Gastrocnemius medialis (tissue), 4 donors: ENCODE measurements around the gene FAN1.

ENCODE experiments used
- POLR2A ChIP-seq, 2 donors: fragments of 450-650 bp; IDR thresholded peaks; one replicate each; pipeline ENCODE4 v1.6.1; 2017; ENCODE audit warnings: antibody characterized with exemption in 2 of 2, mild to moderate bottlenecking in 2 of 2, moderate library complexity in 2 of 2
- TF ChIP-seq, protein P1 (sequence below), 5 experiments: fragments of 450-650 bp in 3 of 5; fragments of 200-600 bp in 2 of 5; sonication (generic) in 2 of 5; IDR thresholded peaks in 4 of 5; conservative IDR thresholded peaks in 1 of 5; 1 replicate in 4 of 5; 2 replicates in 1 of 5; pipeline ENCODE4 v1.5.1; 2016 to 2019; ENCODE audit warnings: antibody characterized with exemption in 5 of 5, mild to moderate bottlenecking in 3 of 5, moderate library complexity in 3 of 5

DNA sequence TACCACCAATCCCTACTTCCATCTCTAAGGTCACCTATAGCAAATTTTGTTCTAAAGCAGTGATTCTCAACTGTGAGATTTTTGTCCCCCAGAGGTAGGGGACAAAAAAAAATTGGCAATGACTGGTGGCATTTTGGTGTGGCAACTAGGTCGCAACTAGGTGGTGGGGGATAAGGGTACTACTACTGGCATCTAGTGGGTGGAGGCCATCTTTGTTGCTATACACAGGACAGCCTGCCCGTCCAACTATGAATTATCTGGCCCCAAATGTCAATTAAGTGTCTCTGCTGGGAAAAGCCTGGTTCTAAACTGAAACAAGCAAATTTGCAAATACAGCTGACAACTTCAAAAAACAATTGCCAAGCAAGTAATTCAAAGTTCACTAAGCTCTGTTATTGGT is 86.3 kb downstream of the FAN1 start:
- TF ChIP-seq POLR2A (IDR thresholded peaks at IDR 0.05), result no peak
- TF ChIP-seq, protein P1, sequence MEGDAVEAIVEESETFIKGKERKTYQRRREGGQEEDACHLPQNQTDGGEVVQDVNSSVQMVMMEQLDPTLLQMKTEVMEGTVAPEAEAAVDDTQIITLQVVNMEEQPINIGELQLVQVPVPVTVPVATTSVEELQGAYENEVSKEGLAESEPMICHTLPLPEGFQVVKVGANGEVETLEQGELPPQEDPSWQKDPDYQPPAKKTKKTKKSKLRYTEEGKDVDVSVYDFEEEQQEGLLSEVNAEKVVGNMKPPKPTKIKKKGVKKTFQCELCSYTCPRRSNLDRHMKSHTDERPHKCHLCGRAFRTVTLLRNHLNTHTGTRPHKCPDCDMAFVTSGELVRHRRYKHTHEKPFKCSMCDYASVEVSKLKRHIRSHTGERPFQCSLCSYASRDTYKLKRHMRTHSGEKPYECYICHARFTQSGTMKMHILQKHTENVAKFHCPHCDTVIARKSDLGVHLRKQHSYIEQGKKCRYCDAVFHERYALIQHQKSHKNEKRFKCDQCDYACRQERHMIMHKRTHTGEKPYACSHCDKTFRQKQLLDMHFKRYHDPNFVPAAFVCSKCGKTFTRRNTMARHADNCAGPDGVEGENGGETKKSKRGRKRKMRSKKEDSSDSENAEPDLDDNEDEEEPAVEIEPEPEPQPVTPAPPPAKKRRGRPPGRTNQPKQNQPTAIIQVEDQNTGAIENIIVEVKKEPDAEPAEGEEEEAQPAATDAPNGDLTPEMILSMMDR (IDR thresholded peaks at IDR 0.05 in 4 of 5, conservative IDR thresholded peaks at IDR 0.05 in 1 of 5), result peak in 1 of 5 experiments; percentile 14
